ENCODE data around the gene HYOU1.

The HYOU1 gene

GRCh38 chr11:119054418-119054817 lies 2.6 kb downstream of the HYOU1 start:
- no peak for DNase-seq (ENCODE audit: low read depth)

GRCh38 chr11:119052163-119052814 lies 4.7 kb downstream of the HYOU1 start:
- H3K4me3 ChIP-seq (ENCODE audit: low read depth, low read length): no peak overlapping the region
- DNase-seq (ENCODE audit: low read depth): no peak
- in situ Hi-C loops (cut with HindIII; ENCODE audit: low sequenced_read_pairs): no loop called here
- TF ChIP-seq CTCF (IDR thresholded peaks at IDR 0.05; ENCODE audit: low read depth, low read length, missing control alignments): no peak

More at GRCh38 chr11:119054418-119054817, 2.6 kb downstream of the HYOU1 start:
- no peak overlapping the region for H3K4me3 ChIP-seq (ENCODE audit: low read depth, low read length)
- no peak for TF ChIP-seq CTCF (IDR thresholded peaks at IDR 0.05; ENCODE audit: low read depth, low read length, missing control alignments)
- in situ Hi-C loops (cut with HindIII; ENCODE audit: low sequenced_read_pairs): no loop called here

GRCh38 chr11:119051440-119052162 lies 5.4 kb downstream of the HYOU1 start:
- no peak overlapping the region for H3K4me3 ChIP-seq (ENCODE audit: low read depth, low read length)
- no peak for TF ChIP-seq CTCF (IDR thresholded peaks at IDR 0.05; ENCODE audit: low read depth, low read length, missing control alignments)
- no peak for DNase-seq (ENCODE audit: low read depth)
- in situ Hi-C loops (cut with HindIII; ENCODE audit: low sequenced_read_pairs): no loop called here

- H3K4me3 ChIP-seq (ENCODE audit: low read depth, low read length): no peak overlapping the region
- in situ Hi-C loops (cut with HindIII; ENCODE audit: low sequenced_read_pairs): no loop called here
- DNase-seq (ENCODE audit: low read depth): no peak
- no peak for TF ChIP-seq CTCF (IDR thresholded peaks at IDR 0.05; ENCODE audit: low read depth, low read length, missing control alignments)
Measured at GRCh38 chr11:119049081-119049480, 7.9 kb downstream of the HYOU1 start.

GRCh38 chr11:119048644-119049043 lies 8.4 kb downstream of the HYOU1 start:
- in situ Hi-C loops (cut with HindIII; ENCODE audit: low sequenced_read_pairs): no loop called here
- no peak for TF ChIP-seq CTCF (IDR thresholded peaks at IDR 0.05; ENCODE audit: low read depth, low read length, missing control alignments)
- no peak for DNase-seq (ENCODE audit: low read depth)
- H3K4me3 ChIP-seq (ENCODE audit: low read depth, low read length): no peak overlapping the region

GRCh38 chr11:119047205-119047604 lies 9.8 kb downstream of the HYOU1 start:
- no peak for DNase-seq (ENCODE audit: low read depth)
- no peak overlapping the region for H3K4me3 ChIP-seq (ENCODE audit: low read depth, low read length)
- in situ Hi-C loops (cut with HindIII; ENCODE audit: low sequenced_read_pairs): no loop called here
- no peak for TF ChIP-seq CTCF (IDR thresholded peaks at IDR 0.05; ENCODE audit: low read depth, low read length, missing control alignments)

All from astrocyte of the cerebellum (primary cell).